A673 (cell line): ENCODE data around the gene SLC66A3.

Source experiments
- CTCF ChIP-seq: fragments of 300-800, 200-600 bp; sonication (generic); conservative IDR thresholded peaks from 2 replicates; pipeline ENCODE4 v1.5.1; 2017; ENCODE audit warnings: low read depth, mild to moderate bottlenecking, antibody characterized with exemption, low read length, moderate library complexity, mixed read lengths
- EZH2 ChIP-seq: fragments of 200-600 bp; sonication (generic); IDR thresholded peaks from 2 replicates; pipeline ENCODE4 v1.6.1; 2017; ENCODE audit warnings: borderline replicate concordance, low read depth, mild to moderate bottlenecking, mixed read lengths, antibody characterized with exemption, low read length; ENCODE audit not compliant: poor library complexity, severe bottlenecking

- TF ChIP-seq CTCF, result no peak
- TF ChIP-seq EZH2, result no peak
Observed at GRCh38 chr2:11213975-11214374, 58.7 kb downstream of the SLC66A3 start.
